ENCODE data around the gene KCNQ1OT1. TPM values are rescaled to one million over a fixed set of nuclear protein-coding genes. Genes with fewer than 3 reads are reported as not detected.
A peak's percentile ranks its signal among the peaks of the same experiment; 100 is the strongest.

KCNQ1OT1 gene
- total RNA-seq, 1 donor from 2014 or later: 1.2 TPM

GRCh38 chr11:2575591-2576051 is 124.2 kb downstream of the KCNQ1OT1 start:
- no peak for DNase-seq (ENCODE audit: low spot score)

DNA sequence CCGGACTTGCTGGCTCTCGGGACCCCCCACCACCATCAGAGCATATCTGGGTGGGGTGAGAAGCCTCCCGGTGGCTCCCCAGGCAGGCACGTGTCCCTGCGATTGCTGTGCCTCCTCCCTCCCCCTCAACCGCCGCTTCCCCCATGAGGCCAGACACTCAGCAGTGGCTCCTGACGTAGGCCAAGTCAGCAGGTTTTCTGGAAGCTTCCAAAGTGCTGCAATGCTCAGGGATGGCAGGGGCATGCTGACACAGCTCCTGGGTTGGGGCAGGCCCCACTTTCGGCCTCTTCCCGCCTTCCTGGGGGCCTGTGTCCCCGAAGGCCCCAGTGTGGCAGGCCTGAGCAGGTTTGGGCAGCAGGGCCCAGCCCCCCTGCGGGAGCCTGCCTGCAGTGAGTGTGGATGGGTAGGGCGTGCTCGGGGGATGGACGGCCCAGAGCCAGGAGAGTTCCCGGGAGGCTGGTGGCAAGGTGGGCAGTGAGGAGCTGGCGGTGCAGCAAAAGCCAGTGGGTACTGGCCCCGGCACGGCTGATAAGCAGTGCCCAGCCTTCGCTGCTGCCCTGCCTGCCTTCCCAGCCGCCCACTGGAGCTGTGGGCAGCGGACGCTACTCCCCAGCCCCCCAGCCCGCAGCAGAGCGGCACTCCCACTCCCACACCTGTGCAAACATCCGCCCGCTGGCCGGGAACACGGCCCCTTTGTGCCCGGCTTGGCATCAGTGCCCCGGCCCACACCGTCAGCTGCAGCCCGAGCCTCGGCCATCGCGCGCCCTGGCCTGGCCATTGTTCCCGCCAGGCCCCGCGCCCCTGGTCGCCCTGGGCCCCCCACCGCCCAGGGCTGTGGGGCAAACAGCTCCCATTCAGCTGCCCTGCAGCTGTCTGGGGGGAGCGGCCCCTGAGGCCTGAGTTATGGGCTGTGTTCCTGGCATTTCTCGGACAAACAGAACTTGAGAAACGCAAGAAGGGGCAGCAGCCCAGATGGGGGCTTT is 125.0 kb downstream of the KCNQ1OT1 start:
- DNase-seq (ENCODE audit: low spot score): no peak
- ATAC-seq: no peak

More at GRCh38 chr11:2575591-2576051, 124.2 kb downstream of the KCNQ1OT1 start:
- ATAC-seq: no peak

DNA sequence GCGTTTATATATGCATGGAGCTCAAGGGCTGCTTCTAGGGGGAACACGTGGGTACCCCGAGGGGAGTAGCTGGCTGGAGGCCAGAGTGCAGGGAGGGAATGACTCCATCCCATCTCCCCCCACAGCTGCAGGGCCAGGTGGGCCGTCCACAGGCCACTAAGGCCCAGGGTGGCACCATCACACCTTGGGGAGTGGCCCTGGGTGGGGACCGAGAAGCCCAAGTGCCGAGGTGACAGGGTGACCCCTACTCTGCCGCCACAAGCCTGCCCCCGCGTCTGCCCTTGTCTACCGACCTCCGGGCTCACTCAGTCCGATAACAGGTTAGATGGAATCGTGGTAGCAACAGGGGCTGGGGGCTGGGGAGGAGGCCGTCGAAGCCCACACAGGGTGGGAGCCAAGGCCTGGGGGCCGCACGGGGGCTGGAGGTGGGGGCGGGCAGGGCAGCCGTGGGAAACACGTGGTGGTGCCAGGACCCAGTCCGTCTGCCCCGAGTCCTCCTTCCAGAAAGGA is 125.7 kb downstream of the KCNQ1OT1 start:
- ATAC-seq: no peak
- DNase-seq (ENCODE audit: low spot score): no peak

DNA sequence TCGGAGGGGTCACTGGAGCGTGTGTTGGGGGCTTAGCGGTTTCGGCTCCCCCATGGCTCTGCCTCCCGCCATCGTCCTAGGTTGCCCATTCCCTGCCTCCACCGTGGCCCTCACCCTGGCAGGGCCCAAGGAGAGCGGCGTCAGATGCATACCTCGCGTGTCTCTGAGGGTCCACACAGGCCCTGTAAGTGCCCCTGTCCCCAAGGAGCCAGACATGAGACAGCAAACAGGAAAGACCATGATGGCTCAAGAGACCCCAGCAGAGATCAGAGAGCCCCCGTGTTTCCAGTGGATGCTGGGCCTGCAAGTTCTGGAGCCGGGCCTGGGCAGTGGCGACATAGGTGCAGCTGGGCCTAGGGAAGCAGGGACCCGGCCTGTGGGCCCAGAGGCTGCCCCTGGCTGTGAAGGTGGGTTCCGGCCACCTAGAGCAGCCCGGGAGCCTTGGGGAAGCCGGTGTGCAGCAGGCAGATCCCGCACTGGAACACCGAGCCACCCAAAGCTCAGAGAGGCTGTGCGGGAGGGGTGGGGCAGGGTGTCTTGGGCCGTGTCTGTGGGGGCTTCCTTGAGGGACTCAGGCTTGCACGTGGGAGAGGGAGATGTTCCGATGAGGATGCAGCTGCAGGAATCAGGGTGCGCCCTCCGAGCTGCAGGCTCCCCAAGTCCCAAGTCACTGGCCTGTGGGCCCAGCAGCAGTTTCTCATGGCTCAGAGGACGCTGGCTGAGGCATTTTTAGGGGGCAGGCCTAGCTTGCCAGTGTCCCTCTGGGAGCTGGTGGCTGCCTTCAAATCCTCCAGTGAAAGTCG is 126.4 kb downstream of the KCNQ1OT1 start:
- no peak for DNase-seq (ENCODE audit: low spot score)
- ATAC-seq: no peak

DNA sequence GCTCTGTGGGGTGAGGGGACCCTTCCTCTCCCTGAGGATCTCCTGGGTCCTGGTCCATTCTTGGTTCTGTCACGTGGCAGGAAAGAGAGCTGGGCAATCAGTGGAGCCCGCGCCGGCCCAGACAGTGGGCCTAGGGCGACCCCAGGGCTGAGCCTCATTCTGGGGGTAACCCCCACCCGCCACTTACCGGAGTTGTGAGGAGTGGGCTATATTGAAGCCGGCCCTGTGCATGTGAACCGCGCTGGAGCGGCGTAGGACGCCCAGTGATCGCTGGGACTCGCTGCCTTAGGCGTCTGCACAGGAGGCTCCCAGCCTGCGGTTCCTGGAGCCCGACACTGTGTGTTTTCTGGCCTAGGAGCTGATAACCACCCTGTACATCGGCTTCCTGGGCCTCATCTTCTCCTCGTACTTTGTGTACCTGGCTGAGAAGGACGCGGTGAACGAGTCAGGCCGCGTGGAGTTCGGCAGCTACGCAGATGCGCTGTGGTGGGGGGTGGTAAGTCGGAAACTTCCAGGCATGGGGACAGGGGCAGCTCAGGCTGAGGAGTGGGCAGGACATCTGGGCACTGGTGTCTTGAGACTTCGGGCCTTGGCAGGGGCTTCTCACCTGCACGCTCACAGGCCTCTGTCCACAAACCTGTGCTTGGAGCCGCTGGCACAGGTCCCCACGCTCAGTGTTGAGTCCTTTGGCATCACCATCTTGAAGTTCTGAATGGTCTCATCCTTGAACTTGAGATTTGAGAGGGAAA is 127.1 kb downstream of the KCNQ1OT1 start:
- ATAC-seq (no peak), DNase-seq (ENCODE audit: low spot score) (no peak)

GRCh38 chr11:2571598-2572281 is 128.1 kb downstream of the KCNQ1OT1 start:
- no peak for ATAC-seq
- DNase-seq (ENCODE audit: low spot score): no peak

GRCh38 chr11:2570841-2571597 is 128.8 kb downstream of the KCNQ1OT1 start:
- no peak for ATAC-seq
- DNase-seq (ENCODE audit: low spot score): no peak

DNA sequence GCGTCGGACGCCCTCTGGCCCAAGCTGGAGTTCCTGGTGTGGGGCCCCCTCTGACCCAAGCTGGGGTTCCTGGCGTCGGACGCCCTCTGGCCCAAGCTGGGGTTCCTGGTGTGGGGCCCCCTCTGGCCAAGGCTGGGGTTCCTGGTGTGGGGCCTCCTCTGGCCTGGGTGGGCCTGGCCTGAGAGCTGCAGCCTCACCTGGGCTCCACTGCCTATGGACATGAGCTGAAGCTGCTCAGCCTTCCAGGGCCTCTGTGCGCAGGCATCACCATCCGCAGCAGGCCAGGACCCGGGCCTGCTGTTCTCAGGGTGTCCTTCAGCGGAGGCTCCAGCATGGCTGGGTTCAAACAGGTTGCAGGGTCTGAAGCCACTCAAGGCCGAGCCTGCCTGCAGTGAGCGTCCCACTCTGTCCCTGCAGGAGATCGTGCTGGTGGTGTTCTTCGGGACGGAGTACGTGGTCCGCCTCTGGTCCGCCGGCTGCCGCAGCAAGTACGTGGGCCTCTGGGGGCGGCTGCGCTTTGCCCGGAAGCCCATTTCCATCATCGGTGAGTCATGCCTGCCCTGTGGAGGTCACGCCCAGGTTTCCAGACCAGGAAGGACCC is 129.5 kb downstream of the KCNQ1OT1 start:
- no peak for ATAC-seq
- no peak for DNase-seq (ENCODE audit: low spot score)

DNA sequence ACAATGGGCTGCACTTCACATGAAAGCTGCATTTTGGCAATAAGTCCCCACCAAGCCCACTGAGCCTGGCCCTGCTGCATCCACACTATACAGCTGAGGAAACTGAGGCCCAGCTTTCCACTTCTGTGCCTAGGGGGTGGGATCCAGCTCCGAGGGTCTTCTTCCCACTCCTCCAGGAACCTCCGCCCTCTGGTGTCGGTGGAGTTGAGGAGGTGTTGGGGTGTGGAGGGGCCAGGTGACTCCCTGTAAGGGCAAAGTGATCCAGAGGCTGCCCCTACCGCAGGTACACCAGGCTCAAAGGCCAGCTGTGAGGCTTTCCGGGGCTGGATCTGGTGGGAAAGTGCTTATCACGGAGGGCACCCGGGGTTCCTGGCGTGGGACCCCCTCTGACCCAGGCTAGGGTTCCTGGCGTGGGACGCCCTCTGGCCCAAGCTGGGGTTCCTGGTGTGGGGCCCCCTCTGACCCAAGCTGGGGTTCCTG is 130.0 kb downstream of the KCNQ1OT1 start:
- DNase-seq (ENCODE audit: low spot score): no peak
- ATAC-seq: no peak

GRCh38 chr11:2569321-2569721 is 130.5 kb downstream of the KCNQ1OT1 start:
- ATAC-seq (no peak), DNase-seq (ENCODE audit: low spot score) (no peak)

DNA sequence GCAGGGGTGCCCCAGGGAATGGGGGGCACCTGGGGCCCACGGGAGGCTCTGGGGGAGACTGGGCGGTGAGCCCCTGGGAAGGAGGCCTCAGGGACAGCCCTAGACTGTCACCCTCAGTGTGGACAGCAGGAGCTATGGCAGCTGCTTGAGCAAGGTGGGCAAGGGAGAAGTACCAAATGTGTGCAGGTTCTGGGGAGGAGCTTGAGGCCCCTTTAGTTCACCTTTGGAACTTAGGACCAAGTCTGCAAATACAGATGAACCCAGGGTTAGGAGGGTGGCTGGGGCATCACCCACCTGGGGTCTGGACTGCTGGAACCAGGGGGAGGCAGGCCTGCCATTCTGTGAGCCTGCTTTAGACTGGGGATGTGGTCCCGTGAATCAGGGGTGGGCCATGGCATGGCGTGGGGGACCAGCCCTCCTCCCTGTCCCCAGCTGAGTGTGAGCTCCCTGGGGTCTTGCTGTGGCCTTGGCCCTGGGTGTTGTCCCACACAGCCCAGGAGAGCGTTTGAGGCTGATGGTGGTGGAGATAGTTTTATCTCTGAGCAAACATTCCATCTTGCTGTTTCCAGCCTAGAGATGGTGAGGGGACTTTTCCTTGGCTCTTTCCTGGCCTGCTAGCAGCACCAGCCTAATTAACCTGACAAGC is 132.6 kb downstream of the KCNQ1OT1 start:
- ATAC-seq (no peak), DNase-seq (ENCODE audit: low spot score) (no peak)

DNA sequence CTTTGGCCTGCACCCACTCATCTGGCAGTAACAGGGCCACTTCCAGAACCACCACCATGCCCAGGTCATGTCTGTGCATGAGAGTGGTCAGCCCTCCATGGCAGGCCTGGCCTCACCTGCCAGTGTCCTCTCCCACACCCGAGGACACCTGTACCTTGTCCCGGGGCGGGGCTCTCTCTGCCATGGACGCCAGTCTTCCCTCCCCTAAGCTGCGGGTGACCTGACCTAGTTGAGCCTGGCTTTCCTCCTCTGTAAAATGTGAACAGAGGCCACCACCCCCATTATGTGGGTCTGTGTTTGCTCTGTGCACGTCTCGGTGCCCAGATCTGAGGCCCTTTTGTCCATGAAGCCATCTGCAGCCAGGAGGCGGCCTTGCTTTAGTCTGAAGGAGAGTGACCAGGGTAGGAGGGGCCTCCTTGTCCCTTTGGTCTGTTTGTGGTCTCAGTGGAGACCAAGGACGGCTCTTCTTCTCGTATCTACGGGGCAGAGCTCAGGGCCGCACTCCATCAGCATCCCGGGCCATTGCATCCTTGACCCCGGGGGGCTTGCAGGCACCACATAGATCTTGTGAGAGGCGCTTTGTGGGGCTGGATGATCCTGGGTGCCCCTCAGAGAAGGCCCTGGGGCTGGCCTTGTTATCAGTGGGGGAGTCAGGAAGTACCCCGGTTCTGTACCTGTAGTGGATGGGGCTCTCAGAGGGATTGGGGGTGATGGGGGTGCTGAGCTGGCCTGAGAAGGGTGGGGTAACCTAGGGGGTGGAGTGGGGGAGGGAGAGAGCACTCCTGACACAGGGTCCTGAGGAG is 133.4 kb downstream of the KCNQ1OT1 start:
- DNase-seq (ENCODE audit: low spot score): peak; percentile 63
- peak; percentile 71 for ATAC-seq

DNA sequence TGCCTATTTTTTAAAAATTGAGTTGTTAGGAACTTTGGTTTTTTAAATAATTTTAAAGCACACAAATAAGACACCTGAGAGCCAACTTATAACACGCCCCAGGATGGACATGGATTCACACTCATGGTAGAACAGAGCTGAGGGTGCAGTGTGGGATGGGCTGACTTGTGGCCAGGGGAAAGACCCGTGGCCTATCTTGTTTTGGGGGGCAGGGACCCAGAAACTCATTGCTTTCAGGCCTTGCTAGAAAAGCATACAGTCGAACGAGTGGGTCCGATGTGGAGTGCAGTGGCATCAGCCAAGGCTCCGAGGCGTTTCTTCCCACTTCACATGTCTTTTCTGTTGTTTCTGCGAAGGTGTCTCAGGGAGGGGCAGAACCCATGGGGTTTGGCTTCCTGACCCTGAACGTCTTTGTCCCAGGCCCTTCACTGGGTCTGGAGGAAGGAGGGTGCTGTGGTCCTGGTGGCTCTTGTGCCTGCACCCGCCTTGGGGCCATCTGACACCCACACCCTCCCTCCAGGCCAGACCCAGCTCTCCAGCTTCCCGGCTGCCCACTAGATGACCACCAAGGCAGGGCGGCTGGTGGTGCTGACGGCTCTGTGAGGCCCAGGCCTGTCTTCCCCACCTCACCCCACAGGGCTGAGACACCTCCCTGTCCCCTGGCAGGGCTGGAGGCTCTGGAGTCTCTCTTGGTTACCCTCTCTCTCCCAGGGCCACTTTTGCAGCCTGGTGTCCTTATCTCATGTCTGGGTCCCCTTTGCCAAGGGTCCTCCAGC is 134.2 kb downstream of the KCNQ1OT1 start:
- no peak for ATAC-seq
- DNase-seq (ENCODE audit: low spot score): no peak

DNA sequence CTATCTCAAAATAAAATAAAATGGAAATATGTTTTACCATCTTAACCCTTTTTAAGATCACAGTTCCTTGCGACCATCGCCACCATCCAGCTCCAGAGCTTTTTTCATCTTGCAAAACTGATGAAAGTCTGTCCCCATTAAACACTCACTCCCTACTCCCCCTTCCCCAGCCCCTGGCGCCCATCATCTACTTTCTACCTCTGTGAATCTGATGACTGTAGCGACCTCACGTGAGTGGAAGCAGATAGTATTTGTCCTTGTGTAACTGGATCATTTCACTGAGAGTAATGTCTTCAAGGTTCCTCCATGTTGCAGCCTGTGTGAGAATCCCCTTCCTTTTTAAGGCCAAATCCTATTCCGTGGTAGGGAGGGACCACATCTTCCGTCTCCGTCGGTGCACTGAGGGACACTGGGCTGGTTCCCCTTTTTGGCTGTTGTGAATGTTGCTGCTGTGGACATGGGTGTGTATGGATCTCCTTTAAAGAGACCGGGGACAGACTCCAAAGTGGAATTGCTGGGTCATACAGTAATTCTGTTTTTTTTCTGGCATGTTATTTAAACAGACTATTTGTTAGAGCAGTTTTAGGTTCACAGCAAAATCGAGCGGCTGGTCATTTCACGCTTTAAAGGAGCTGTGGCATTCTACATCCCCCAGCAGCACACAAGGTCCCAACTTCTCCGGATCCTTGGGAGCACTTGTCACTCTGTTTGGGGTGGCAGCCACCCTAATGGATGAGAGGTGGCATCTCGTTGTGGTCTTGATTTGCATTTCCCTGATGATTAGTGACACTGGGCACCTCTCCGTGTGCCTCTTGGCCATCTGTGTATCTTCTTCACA is 135.0 kb downstream of the KCNQ1OT1 start:
- DNase-seq (ENCODE audit: low spot score) (no peak), ATAC-seq (no peak)

DNA sequence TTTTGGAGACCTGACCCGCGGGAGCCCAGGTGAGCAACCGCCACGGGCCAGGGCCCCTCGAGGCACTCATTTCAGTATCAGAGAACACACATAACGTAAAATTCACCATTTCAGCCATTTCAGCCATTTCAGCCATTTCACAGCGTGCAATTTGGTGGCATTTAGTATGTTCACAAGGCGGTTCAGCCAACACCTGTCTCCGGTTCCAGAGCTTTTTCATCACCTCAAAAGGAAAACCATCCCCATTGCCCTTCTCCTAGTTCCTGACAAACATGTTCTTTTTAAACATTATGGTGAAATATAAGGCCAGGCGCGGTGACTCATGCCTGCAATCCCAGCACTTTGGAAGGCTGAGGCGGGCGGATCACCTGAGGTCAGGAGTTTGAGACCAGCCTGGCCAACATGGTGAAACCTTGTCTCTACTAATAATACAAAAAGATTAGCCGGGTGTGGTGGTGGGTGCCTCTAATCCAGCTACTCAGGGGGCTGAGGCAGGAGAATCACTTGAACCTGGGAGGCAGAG is 135.7 kb downstream of the KCNQ1OT1 start:
- ATAC-seq (no peak), DNase-seq (ENCODE audit: low spot score) (no peak)

All from left lobe of liver (tissue), 2 donors.